ENCODE measurements around the gene SLC7A1. TPM values are rescaled to one million over a fixed set of nuclear protein-coding genes. Genes with fewer than 3 reads are reported as not detected.

Gene SLC7A1
- polyA plus RNA-seq, 1 donor from 2014 or later, result 5.7 TPM

GRCh38 chr13:29551214-29551613, 44.3 kb downstream of the SLC7A1 start:
- H3K9me3 Mint-ChIP-seq, result no peaks in the 10 kb centered on the region
- H3K4me1 Mint-ChIP-seq, result peaks cover 0 to 2% (median 0%) of the 10 kb centered on the region in 3 donors

GRCh38 chr13:29550430-29550988, 45.0 kb downstream of the SLC7A1 start:
- H3K4me1 Mint-ChIP-seq, result peaks cover 0 to 2% (median 0%) of the 10 kb centered on the region in 3 donors
- peaks cover 10% of the 10 kb centered on the region for H3K36me3 Mint-ChIP-seq
- no peaks in the 10 kb centered on the region for H3K27me3 Mint-ChIP-seq
- H3K27ac Mint-ChIP-seq, result no peak overlapping the region
- no peaks in the 10 kb centered on the region for H3K9me3 Mint-ChIP-seq
- no peak overlapping the region for H3K4me3 Mint-ChIP-seq

More at GRCh38 chr13:29551214-29551613, 44.3 kb downstream of the SLC7A1 start:
- Mint-ChIP-seq H3K36me3 (peaks cover 10% of the 10 kb centered on the region), H3K27ac (no peak overlapping the region), H3K27me3 (no peaks in the 10 kb centered on the region), H3K4me3 (no peak overlapping the region)

DNA sequence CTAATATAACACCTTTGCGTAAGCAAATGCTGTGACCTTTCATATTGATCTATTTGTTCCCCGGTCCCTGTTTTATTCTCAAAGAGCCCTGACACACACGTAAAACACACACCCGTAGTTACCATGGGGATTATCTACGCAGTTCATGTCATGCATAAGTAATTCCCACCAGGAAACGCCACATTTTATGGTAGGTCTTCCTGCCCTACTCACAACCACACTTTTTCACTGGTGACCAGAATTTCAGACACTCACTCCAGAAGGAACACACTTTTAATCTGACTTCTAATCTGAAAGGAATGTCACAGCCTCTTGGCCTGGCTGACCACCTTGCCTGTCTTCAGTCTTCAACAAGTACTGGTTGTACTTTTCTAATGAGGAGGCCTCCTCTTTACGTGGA, 46.8 kb downstream of the SLC7A1 start:
- H3K4me3 Mint-ChIP-seq, result no peak overlapping the region
- peaks cover 0 to 6% (median 5%) of the 10 kb centered on the region in 3 donors for H3K4me1 Mint-ChIP-seq
- no peaks in the 10 kb centered on the region for H3K9me3 Mint-ChIP-seq
- H3K36me3 Mint-ChIP-seq, result peaks cover 7% of the 10 kb centered on the region
- H3K27ac Mint-ChIP-seq, result no peak overlapping the region
- no peaks in the 10 kb centered on the region for H3K27me3 Mint-ChIP-seq

GRCh38 chr13:29547153-29547552, 48.3 kb downstream of the SLC7A1 start:
- Mint-ChIP-seq H3K27ac (peak overlapping the region in 1 of 3 donors; percentile 71), H3K36me3 (peaks cover 7% of the 10 kb centered on the region), H3K4me3 (no peak overlapping the region), H3K27me3 (no peaks in the 10 kb centered on the region), H3K9me3 (no peaks in the 10 kb centered on the region), H3K4me1 (peaks cover 1 to 6% (median 5%) of the 10 kb centered on the region in 3 donors)

- H3K4me1 Mint-ChIP-seq, result peaks cover 1 to 6% (median 5%) of the 10 kb centered on the region in 3 donors
- no peaks in the 10 kb centered on the region for H3K27me3 Mint-ChIP-seq
- peaks cover 6% of the 10 kb centered on the region for H3K36me3 Mint-ChIP-seq
- no peaks in the 10 kb centered on the region for H3K9me3 Mint-ChIP-seq
- H3K27ac Mint-ChIP-seq, result no peak overlapping the region
- H3K4me3 Mint-ChIP-seq, result peak overlapping the region in 1 of 4 donors; percentile 33
Measured at GRCh38 chr13:29546662-29547061, 48.8 kb downstream of the SLC7A1 start.

DNA sequence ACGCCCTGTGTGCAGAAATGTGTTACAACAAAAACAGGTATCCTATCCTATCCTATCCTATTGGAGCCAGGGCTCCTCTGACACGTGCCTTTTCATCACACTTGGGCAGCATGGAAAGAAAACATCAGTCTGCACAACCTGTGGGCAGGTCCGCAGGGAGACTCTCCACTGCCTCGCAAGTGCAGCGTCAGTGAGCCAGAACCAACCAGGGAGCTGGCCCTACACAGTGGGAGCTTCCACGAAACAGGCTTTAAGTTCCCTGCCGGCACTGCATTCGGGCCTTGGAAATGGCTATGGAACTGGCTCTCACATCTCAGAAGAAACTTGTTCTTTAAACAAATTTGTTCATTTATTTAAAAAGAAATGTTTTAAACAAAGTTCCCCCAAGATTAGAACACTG, 49.5 kb downstream of the SLC7A1 start:
- Mint-ChIP-seq H3K4me3 (no peak overlapping the region), H3K9me3 (no peaks in the 10 kb centered on the region), H3K4me1 (peaks cover 3 to 11% (median 10%) of the 10 kb centered on the region in 3 donors), H3K36me3 (peaks cover 6% of the 10 kb centered on the region), H3K27ac (no peak overlapping the region), H3K27me3 (no peaks in the 10 kb centered on the region)

DNA sequence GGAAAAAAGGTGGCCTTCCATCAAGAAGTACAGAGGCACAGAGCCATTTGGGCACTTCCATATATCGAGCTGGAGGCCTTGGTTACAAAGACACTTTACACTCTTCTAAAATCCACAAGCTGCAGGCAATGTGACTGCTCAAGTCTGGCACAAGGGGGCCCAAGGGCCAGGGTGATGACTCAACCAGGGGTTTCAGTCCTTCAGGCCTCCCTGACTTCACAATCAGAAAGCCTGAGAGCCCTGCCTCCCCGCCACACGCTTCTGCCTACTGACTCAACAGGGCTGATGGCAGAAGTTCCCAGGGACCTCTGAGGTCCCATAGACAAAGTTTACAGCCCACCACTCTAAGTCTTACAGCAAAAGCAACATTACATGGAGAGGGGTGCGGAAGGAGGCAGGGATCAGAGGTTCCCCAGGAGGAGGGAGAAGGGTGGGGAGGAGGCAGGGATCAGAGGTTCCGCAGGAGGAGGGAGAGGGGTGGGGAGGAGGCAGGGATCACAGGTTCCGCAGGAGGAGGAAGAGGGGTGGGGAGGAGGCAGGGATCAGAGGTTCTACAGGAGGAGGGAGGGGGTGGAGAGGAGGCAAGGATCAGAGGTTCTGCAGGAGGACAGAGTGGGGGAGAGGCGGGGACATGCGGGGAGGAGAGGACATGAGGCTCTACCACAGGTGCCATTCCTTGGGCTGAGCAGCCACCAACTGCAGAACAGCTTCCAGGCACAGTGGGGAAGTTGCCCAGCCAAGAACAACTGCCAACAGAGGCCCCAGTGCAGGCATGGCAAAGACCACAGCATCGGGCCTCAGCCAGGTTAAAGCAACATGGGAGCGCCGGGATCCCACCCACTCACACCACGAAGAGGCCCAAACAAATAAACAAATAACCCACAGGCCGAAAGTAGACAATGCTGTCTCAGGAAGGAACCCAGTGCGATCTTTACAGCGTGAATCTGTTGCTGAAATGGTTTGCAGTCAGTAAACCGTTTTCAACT, 52.0 kb downstream of the SLC7A1 start:
- Mint-ChIP-seq H3K27ac (peak overlapping the region in 1 of 3 donors; percentile 53), H3K4me3 (no peak overlapping the region), H3K36me3 (peaks cover 4% of the 10 kb centered on the region), H3K4me1 (peaks cover 6 to 18% (median 14%) of the 10 kb centered on the region in 3 donors), H3K27me3 (no peaks in the 10 kb centered on the region), H3K9me3 (no peaks in the 10 kb centered on the region)

GRCh38 chr13:29542381-29542780, 53.1 kb downstream of the SLC7A1 start:
- H3K4me1 Mint-ChIP-seq, result peaks cover 8 to 18% (median 12%) of the 10 kb centered on the region in 3 donors
- peak overlapping the region in 2 of 3 donors; percentile 5 to 35 for H3K27ac Mint-ChIP-seq
- H3K36me3 Mint-ChIP-seq, result peaks cover 4% of the 10 kb centered on the region
- no peaks in the 10 kb centered on the region for H3K27me3 Mint-ChIP-seq
- no peak overlapping the region for H3K4me3 Mint-ChIP-seq
- H3K9me3 Mint-ChIP-seq, result no peaks in the 10 kb centered on the region

GRCh38 chr13:29541400-29541799, 54.1 kb downstream of the SLC7A1 start:
- Mint-ChIP-seq H3K27me3 (no peaks in the 10 kb centered on the region), H3K27ac (no peak overlapping the region), H3K4me1 (peaks cover 8 to 18% (median 12%) of the 10 kb centered on the region in 3 donors), H3K9me3 (no peaks in the 10 kb centered on the region), H3K4me3 (no peak overlapping the region), H3K36me3 (peaks cover 4% of the 10 kb centered on the region)

DNA sequence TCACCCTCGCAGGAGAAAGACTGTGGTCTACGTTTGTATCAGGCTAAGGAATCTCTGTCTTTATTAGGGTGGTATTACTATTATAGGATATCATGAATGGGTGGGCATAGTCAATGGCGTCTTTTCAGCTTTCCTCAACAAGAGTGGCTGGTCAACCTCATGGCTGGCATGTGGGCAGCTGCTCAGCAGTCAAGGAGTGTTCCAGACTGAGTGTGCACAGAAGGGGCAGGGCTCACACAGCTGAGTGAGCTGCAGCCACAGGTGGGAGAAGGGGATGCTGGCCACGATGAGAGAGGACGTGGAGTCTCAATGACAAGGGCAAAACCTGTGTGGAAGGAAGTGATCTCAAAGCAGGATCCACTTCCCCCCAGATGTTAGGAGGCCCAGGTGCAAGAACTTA, 54.7 kb downstream of the SLC7A1 start:
- peaks cover 4% of the 10 kb centered on the region for H3K36me3 Mint-ChIP-seq
- H3K9me3 Mint-ChIP-seq, result no peaks in the 10 kb centered on the region
- H3K27ac Mint-ChIP-seq, result no peak overlapping the region
- no peaks in the 10 kb centered on the region for H3K27me3 Mint-ChIP-seq
- H3K4me3 Mint-ChIP-seq, result no peak overlapping the region
- peaks cover 8 to 18% (median 12%) of the 10 kb centered on the region in 3 donors for H3K4me1 Mint-ChIP-seq

DNA sequence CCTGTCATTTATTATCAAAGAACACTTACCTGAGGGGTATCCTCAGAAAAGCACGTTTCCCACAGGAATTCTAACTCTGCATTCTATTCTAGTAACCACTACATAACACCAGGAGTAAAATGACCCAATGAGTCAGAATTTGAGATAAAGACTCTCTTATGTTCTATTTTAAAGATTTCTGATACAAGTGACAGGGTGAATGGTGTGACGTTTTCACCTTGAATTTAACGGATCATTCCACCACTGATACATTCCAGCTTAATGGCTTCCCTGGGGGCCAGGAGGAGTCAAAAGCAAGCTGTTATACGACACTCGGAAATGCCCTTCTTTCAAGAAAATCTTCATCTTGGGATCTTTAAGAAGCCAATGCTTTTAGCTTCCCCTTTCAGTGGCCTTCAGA, 55.2 kb downstream of the SLC7A1 start:
- Mint-ChIP-seq H3K36me3 (peaks cover 5% of the 10 kb centered on the region), H3K27me3 (no peaks in the 10 kb centered on the region), H3K9me3 (no peaks in the 10 kb centered on the region), H3K4me1 (peaks cover 8 to 18% (median 11%) of the 10 kb centered on the region in 3 donors), H3K27ac (no peak overlapping the region), H3K4me3 (no peak overlapping the region)

DNA sequence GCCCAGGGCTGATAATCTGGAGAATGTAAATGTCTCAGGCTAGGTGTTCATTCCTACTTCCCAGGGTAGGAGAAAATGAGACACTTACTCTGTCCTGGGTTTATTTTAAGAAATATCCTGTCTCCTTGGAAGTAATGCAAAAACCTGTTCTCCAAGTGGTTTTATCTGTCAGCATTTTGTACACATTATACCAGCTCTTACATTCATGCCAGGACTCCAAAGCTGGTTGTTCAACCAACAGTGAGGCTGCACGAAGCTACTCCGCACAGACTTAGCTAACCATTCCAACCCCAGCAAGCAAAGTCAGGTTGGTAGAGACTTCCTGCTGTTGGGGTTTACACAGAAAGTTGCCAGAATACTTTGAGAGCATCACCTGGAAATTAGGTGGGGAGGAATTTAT, 55.6 kb downstream of the SLC7A1 start:
- no peak overlapping the region for H3K4me3 Mint-ChIP-seq
- peaks cover 8 to 18% (median 10%) of the 10 kb centered on the region in 3 donors for H3K4me1 Mint-ChIP-seq
- no peaks in the 10 kb centered on the region for H3K27me3 Mint-ChIP-seq
- no peak overlapping the region for H3K27ac Mint-ChIP-seq
- peaks cover 6% of the 10 kb centered on the region for H3K36me3 Mint-ChIP-seq
- no peaks in the 10 kb centered on the region for H3K9me3 Mint-ChIP-seq

DNA sequence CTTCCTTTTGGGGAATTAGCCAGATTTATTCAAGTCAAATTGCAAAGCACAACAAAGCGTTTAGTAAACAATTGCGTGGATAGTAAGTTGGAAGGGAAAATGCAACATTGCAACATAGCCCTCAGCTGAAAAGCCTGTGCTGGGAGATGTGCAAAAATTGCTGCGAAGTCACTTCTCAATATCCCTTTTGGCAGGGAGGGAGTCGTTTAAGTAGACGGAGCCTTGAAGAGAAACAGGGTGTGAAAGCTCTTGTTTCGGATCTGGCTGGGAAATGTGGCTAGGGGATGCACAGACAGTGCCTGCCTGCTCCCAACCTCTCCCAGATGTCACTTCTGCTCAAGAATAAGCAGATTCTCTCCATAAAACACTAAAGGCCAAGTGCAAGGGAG, 56.8 kb downstream of the SLC7A1 start:
- Mint-ChIP-seq H3K4me3 (no peak overlapping the region), H3K4me1 (peaks cover 8 to 12% (median 8%) of the 10 kb centered on the region in 3 donors), H3K27me3 (no peaks in the 10 kb centered on the region), H3K27ac (peak overlapping the region in 1 of 3 donors; percentile 74), H3K9me3 (no peaks in the 10 kb centered on the region), H3K36me3 (peaks cover 8% of the 10 kb centered on the region)

- peak overlapping the region in 2 of 3 donors; percentile 76 to 84 for H3K27ac Mint-ChIP-seq
- no peaks in the 10 kb centered on the region for H3K27me3 Mint-ChIP-seq
- H3K4me3 Mint-ChIP-seq, result no peak overlapping the region
- H3K9me3 Mint-ChIP-seq, result no peaks in the 10 kb centered on the region
- peaks cover 6% of the 10 kb centered on the region for H3K36me3 Mint-ChIP-seq
- H3K4me1 Mint-ChIP-seq, result peaks cover 7 to 12% (median 8%) of the 10 kb centered on the region in 3 donors
Measured at GRCh38 chr13:29537736-29538651, 57.5 kb downstream of the SLC7A1 start.

All from IgD-negative memory B cell (primary cell).